ENCODE results near the gene DYNC2I2. TPM values are rescaled to one million over a fixed set of nuclear protein-coding genes. Genes with fewer than 3 reads are reported as not detected.

The DYNC2I2 gene
- total and polyA plus RNA-seq, 10 of the 15 experiments (the other 5 are each of a cell fraction or from before 2014, with no cell fraction given) = 0.89 to 118 (median 47.9) TPM

GRCh38 chr9:128702445-128702948 lies 45.9 kb upstream of the DYNC2I2 start, which contains the start of gene PKN3:
Gene PKN3, plus strand, starts transcription at chr9:128702503. Its CDS starts 413 bp downstream, at chr9:128702916.
- ATAC-seq = peak; percentile 92
- Histone ChIP-seq H4K20me1 (ENCODE audit: control insufficient read depth, insufficient read depth) (no peaks in the 10 kb centered on the region; the same call in 1 of the 2 replicates), H3K79me2 (ENCODE audit: control insufficient read depth, insufficient read depth, low read length) (no peaks in the 10 kb centered on the region), H3K4me3 (peak within 1 kb of the TSS; percentile 63), H3K27me3 (replicated peaks in 1 of 2; ENCODE audit: control insufficient read depth in 2 of 2, insufficient read depth in 2 of 2, low read length in 1 of 2) (no peaks in the 10 kb centered on the region), H3K9ac (ENCODE audit: control insufficient read depth, insufficient read depth, low read length) (peak within 1 kb of the TSS; percentile 80), H3K4me1 (ENCODE audit: control insufficient read depth, insufficient read depth, low read length) (peaks cover 3% of the 10 kb centered on the region; the same call in 1 of the 2 replicates), H3K27ac (ENCODE audit: control insufficient read depth, insufficient read depth) (peak within 1 kb of the TSS; percentile 61), H3K4me2 (ENCODE audit: control insufficient read depth, insufficient read depth) (peak within 1 kb of the TSS; percentile 87), H3K9me3 (replicated peaks; ENCODE audit: control insufficient read depth, insufficient read depth, low read length) (no peaks in the 10 kb centered on the region), H3K36me3 (ENCODE audit: control insufficient read depth in 2 of 2, insufficient read depth in 2 of 2, low read length in 1 of 2) (no peaks in the 10 kb centered on the region; a peak in 1 of 4 replicates), H2AFZ (ENCODE audit: control insufficient read depth, low read depth, low read length) (peak within 1 kb of the TSS; percentile 87)
- in situ Hi-C loops (cut with MboI) (no loop called here), intact Hi-C loops (cut with micrococcal nuclease; ENCODE audit: unreplicated experiment) (no loop called here)
- POLR2A ChIA-PET = interaction anchor here (0.5 kb wide), 1 partner anchor 10 kb away, joined by 4 read pairs; no protein-coding TSS in a partner anchor
- under 1% methylated on average over 43 of the region's 65 CpGs for WGBS (ENCODE audit: insufficient coverage, insufficient replicate concordance, low lambda C conversion rate, missing lambda C conversion rate)
- no TSS peak for BruUV-seq (replicated peaks)
- CTCF ChIA-PET = interaction anchor here (0.6 to 1.4 kb wide), 18 partner anchors 9 to 227 kb away, joined by 3 to 13 read pairs (median 4); partner anchors contain the start of genes ENDOG and ZDHHC12
- RAD21 ChIA-PET (ENCODE audit: unreplicated experiment) = interaction anchor here (0.6 to 1.3 kb wide), 4 partner anchors 9 to 116 kb away, joined by 3 to 8 read pairs (median 4); partner anchors contain the start of genes ENDOG and ZDHHC12
- DNase-seq (ENCODE audit: low read depth, low spot score) = no peak
- SMC1A ChIA-PET (ENCODE audit: uncharacterized antibody, unreplicated experiment) = interaction anchor here (0.7 kb wide), 1 partner anchor 92 kb away, joined by 3 read pairs; no protein-coding TSS in a partner anchor
- peak; percentile 92 for FAIRE-seq
- peak; percentile 93; the same call in 1 of the 2 replicates for TF ChIP-seq BACH1 (IDR thresholded peaks at IDR 0.05; ENCODE audit: borderline replicate concordance)
- TF ChIP-seq ZNF592 (IDR thresholded peaks at IDR 0.05) = 0 out of 2 replicates have a peak, but pooled peaks have one; percentile 49
- TF ChIP-seq NBN (IDR thresholded peaks at IDR 0.05) = no peak
- TF ChIP-seq NRF1 (conservative IDR thresholded peaks at IDR 0.05; ENCODE audit: low read depth, low read length) = no peak
- peak; percentile 46 for TF ChIP-seq KLF5 (IDR thresholded peaks at IDR 0.05; ENCODE audit: partially characterized antibody)
- no peak for TF ChIP-seq RELB (IDR thresholded peaks at IDR 0.05; ENCODE audit: low read depth)
- no peak for TF ChIP-seq USF1 (IDR thresholded peaks at IDR 0.05; ENCODE audit: borderline replicate concordance, extremely low read length, insufficient read depth, low read depth, low read length)
- no peak for TF ChIP-seq SUZ12 (IDR thresholded peaks at IDR 0.05; ENCODE audit: unreplicated experiment)
- peak; percentile 88 for TF ChIP-seq NKRF (conservative IDR thresholded peaks at IDR 0.05)
- TF ChIP-seq SMAD1 (IDR thresholded peaks at IDR 0.05; ENCODE audit: low read depth, partially characterized antibody) = no peak
- no peak for TF ChIP-seq USF2 (IDR thresholded peaks at IDR 0.05; ENCODE audit: borderline replicate concordance, low read depth, low read length)
- no peak for TF ChIP-seq EP300 (IDR thresholded peaks at IDR 0.05; ENCODE audit: borderline replicate concordance in 1 of 2, control insufficient read depth in 1 of 2, low read depth in 2 of 2, low read length in 2 of 2)

Measured in GM12878 (cell line).